ENCODE data around the gene CYTIP. TPM values are rescaled to one million over a fixed set of nuclear protein-coding genes. Genes with fewer than 3 reads are reported as not detected.

CYTIP gene
- total RNA-seq, 1 donor from 2014 or later: 0.27 TPM

- Mint-ChIP-seq H3K4me3 (ENCODE audit: unreplicated experiment) (no peak overlapping the region), H3K27me3 (ENCODE audit: low read depth) (peaks cover 3% of the 10 kb centered on the region), H3K27ac (ENCODE audit: unreplicated experiment) (no peak overlapping the region), H3K4me1 (ENCODE audit: low read depth) (no peaks in the 10 kb centered on the region), H3K36me3 (ENCODE audit: low read depth) (no peaks in the 10 kb centered on the region), H3K9me3 (ENCODE audit: low read depth) (no peaks in the 10 kb centered on the region)
- DNase-seq (ENCODE audit: low spot score): no peak
- no peak for TF ChIP-seq CTCF (IDR thresholded peaks at IDR 0.05)
These were observed 752 bp upstream of the CYTIP start for GRCh38 chr2:157444641-157445040.

GRCh38 chr2:157443090-157443489 is 799 bp downstream of the CYTIP start:
- H3K9me3 Mint-ChIP-seq (ENCODE audit: low read depth): no peaks in the 10 kb centered on the region
- no peak overlapping the region for H3K4me3 Mint-ChIP-seq (ENCODE audit: unreplicated experiment)
- H3K4me1 Mint-ChIP-seq (ENCODE audit: low read depth): no peaks in the 10 kb centered on the region

GRCh38 chr2:157442636-157443035 is 1.3 kb downstream of the CYTIP start:
- Mint-ChIP-seq H3K36me3 (ENCODE audit: low read depth) (no peaks in the 10 kb centered on the region), H3K4me1 (ENCODE audit: low read depth) (no peaks in the 10 kb centered on the region), H3K27ac (ENCODE audit: unreplicated experiment) (no peak overlapping the region), H3K9me3 (ENCODE audit: low read depth) (no peaks in the 10 kb centered on the region), H3K4me3 (ENCODE audit: unreplicated experiment) (no peak overlapping the region), H3K27me3 (ENCODE audit: low read depth) (peaks cover 3% of the 10 kb centered on the region)
- no peak for TF ChIP-seq CTCF (IDR thresholded peaks at IDR 0.05)
- DNase-seq (ENCODE audit: low spot score): no peak

More at GRCh38 chr2:157443090-157443489, 799 bp downstream of the CYTIP start:
- no peak for TF ChIP-seq CTCF (IDR thresholded peaks at IDR 0.05)
- Mint-ChIP-seq H3K27me3 (ENCODE audit: low read depth) (peaks cover 3% of the 10 kb centered on the region), H3K27ac (ENCODE audit: unreplicated experiment) (no peak overlapping the region), H3K36me3 (ENCODE audit: low read depth) (no peaks in the 10 kb centered on the region)
- DNase-seq (ENCODE audit: low spot score): no peak

- H3K4me1 Mint-ChIP-seq (ENCODE audit: low read depth): no peaks in the 10 kb centered on the region
- peaks cover 3% of the 10 kb centered on the region for H3K27me3 Mint-ChIP-seq (ENCODE audit: low read depth)
- TF ChIP-seq CTCF (IDR thresholded peaks at IDR 0.05): no peak
- H3K36me3 Mint-ChIP-seq (ENCODE audit: low read depth): no peaks in the 10 kb centered on the region
- H3K4me3 Mint-ChIP-seq (ENCODE audit: unreplicated experiment): no peak overlapping the region
- no peaks in the 10 kb centered on the region for H3K9me3 Mint-ChIP-seq (ENCODE audit: low read depth)
- no peak for DNase-seq (ENCODE audit: low spot score)
- no peak overlapping the region for H3K27ac Mint-ChIP-seq (ENCODE audit: unreplicated experiment)
These were observed 1.7 kb downstream of the CYTIP start for GRCh38 chr2:157442191-157442590.

GRCh38 chr2:157441072-157441454 is 2.8 kb downstream of the CYTIP start:
- H3K36me3 Mint-ChIP-seq (ENCODE audit: low read depth): no peaks in the 10 kb centered on the region
- no peaks in the 10 kb centered on the region for H3K9me3 Mint-ChIP-seq (ENCODE audit: low read depth)
- H3K27me3 Mint-ChIP-seq (ENCODE audit: low read depth): peaks cover 3% of the 10 kb centered on the region
- no peaks in the 10 kb centered on the region for H3K4me1 Mint-ChIP-seq (ENCODE audit: low read depth)
- no peak for DNase-seq (ENCODE audit: low spot score)
- no peak overlapping the region for H3K4me3 Mint-ChIP-seq (ENCODE audit: unreplicated experiment)
- no peak for TF ChIP-seq CTCF (IDR thresholded peaks at IDR 0.05)
- no peak overlapping the region for H3K27ac Mint-ChIP-seq (ENCODE audit: unreplicated experiment)
